LNCAP (cell line): Measurements from ENCODE around the gene UTRN.

Experiments used
- CTCF ChIP-seq: fragments of 450-650 bp; IDR thresholded peaks from 2 replicates; pipeline ENCODE4 v1.5.1; 2017; ENCODE audit warnings: mild to moderate bottlenecking

Gene UTRN

GRCh38 chr6:144325232-144325631 lies 40.1 kb downstream of the UTRN start:
- no peak for TF ChIP-seq CTCF

GRCh38 chr6:144326393-144326792 lies 41.3 kb downstream of the UTRN start:
- no peak for TF ChIP-seq CTCF

GRCh38 chr6:144327081-144327480 lies 41.9 kb downstream of the UTRN start:
- no peak for TF ChIP-seq CTCF

- no peak for TF ChIP-seq CTCF
Observed at GRCh38 chr6:144330017-144330987, 45.2 kb downstream of the UTRN start.

GRCh38 chr6:144331491-144331969 lies 46.4 kb downstream of the UTRN start:
- TF ChIP-seq CTCF: no peak

GRCh38 chr6:144332177-144332576 lies 47.0 kb downstream of the UTRN start:
- no peak for TF ChIP-seq CTCF

- TF ChIP-seq CTCF: no peak
Observed at GRCh38 chr6:144334150-144334708, 49.1 kb downstream of the UTRN start.
